GM12878 (cell line): Measurements from ENCODE around the gene CD68. TPM values are rescaled to one million over a fixed set of nuclear protein-coding genes. Genes with fewer than 3 reads are reported as not detected.
A peak's percentile ranks its signal among the peaks of the same experiment; 100 is the strongest.

Experiments used
- ASH2L ChIP-seq: fragments of 300-600, 200-600 bp; sonication (generic); IDR thresholded peaks from 2 replicates; pipeline ENCODE4 v1.6.1; 2017; ENCODE audit warnings: low read depth, mild to moderate bottlenecking, borderline replicate concordance
- ATF7 ChIP-seq: fragments of 450-650 bp; IDR thresholded peaks from 2 replicates; pipeline ENCODE4 v1.6.1; 2016; ENCODE audit warnings: low read depth, mild to moderate bottlenecking
- BCL11A ChIP-seq: IDR thresholded peaks from 2 replicates; pipeline ENCODE4 v1.6.1; 2011; ENCODE audit warnings: low read depth, low read length
- BMI1 ChIP-seq: fragments of 450-650 bp; IDR thresholded peaks from 2 replicates; pipeline ENCODE4 v1.6.1; 2016; ENCODE audit warnings: mild to moderate bottlenecking, moderate library complexity, borderline replicate concordance
- CEBPZ ChIP-seq: fragments of 150-350 bp; IDR thresholded peaks from 2 replicates; pipeline ENCODE4 v1.6.1; 2016; ENCODE audit warnings: low read depth, low read length
- CUX1 ChIP-seq: IDR thresholded peaks from 2 replicates; pipeline ENCODE4 v1.6.1; 2012; ENCODE audit warnings: improper control_type of control experiment, low read depth, low read length; ENCODE audit not compliant: insufficient replicate concordance
- ETV6 ChIP-seq, 2 experiments: fragments of 450-650 bp in 1 of 2; IDR thresholded peaks in 1 of 2; conservative IDR thresholded peaks in 1 of 2; 2 replicates each; pipeline ENCODE4 v1.6.1; 2014; ENCODE audit warnings: antibody characterized with exemption in 1 of 2, borderline replicate concordance in 1 of 2, low read depth in 1 of 2, mild to moderate bottlenecking in 1 of 2, moderate library complexity in 1 of 2
- NFIC ChIP-seq: IDR thresholded peaks from 2 replicates; pipeline ENCODE4 v1.6.1; 2012; ENCODE audit warnings: low read depth, mild to moderate bottlenecking, inconsistent platforms, low read length, moderate library complexity
- RAD21 ChIP-seq: IDR thresholded peaks from 2 replicates; pipeline ENCODE4 v1.6.1; 2011; ENCODE audit warnings: mild to moderate bottlenecking, low read depth, low read length, moderate library complexity; ENCODE audit not compliant: insufficient read depth
- RBBP5 ChIP-seq: fragments of 200-600 bp; sonication (generic); conservative IDR thresholded peaks from 2 replicates; pipeline ENCODE4 v1.6.1; 2016
- STAT3 ChIP-seq: IDR thresholded peaks from 2 replicates; pipeline ENCODE4 v1.6.1; 2011; ENCODE audit warnings: low read depth, low read length, improper control_type of control experiment
- USF2 ChIP-seq: IDR thresholded peaks from 2 replicates; pipeline ENCODE4 v1.6.1; 2011; ENCODE audit warnings: low read depth, low read length, improper control_type of control experiment, borderline replicate concordance
- ZBED1 ChIP-seq: IDR thresholded peaks from 2 replicates; pipeline ENCODE4 v1.6.1; 2016; ENCODE audit warnings: borderline replicate concordance
- ZBTB4 ChIP-seq: fragments of 450-650 bp; formaldehyde crosslinking; IDR thresholded peaks from 2 replicates; pipeline ENCODE4 v1.4.0; 2022; ENCODE audit warnings: mild to moderate bottlenecking, moderate library complexity
- ZNF207 ChIP-seq: fragments of 450-650 bp; IDR thresholded peaks from 2 replicates; pipeline ENCODE4 v1.6.1; 2014; ENCODE audit warnings: antibody characterized with exemption, mild to moderate bottlenecking, borderline replicate concordance
- ZNF24 ChIP-seq: fragments of 450-650 bp; IDR thresholded peaks from 2 replicates; pipeline ENCODE4 v1.6.1; 2017; ENCODE audit warnings: antibody characterized with exemption, mild to moderate bottlenecking
- polyA plus RNA-seq, 11 experiments: library from polyadenylated mRNA; depleted of rRNA in 4 of 11; unstranded in 6 of 11; stranded (reverse) in 5 of 11; fragments of >200 nt; fragmentation: Nextera tagmentation in 4 of 11; fragmentation: Illumina TruSeq in 1 of 11; extraction: Ambion mirVana in 4 of 11; extraction: Trizol in 1 of 11; gene quantifications; 1 replicate in 1 of 11; 2 replicates in 10 of 11; pipeline versions ENCODE4 v1.2.1 to v1.2.3, GENCODE V29; 2011 to 2016; ENCODE audit warnings: inconsistent platforms in 2 of 11, missing spikeins in 2 of 11, low read depth in 1 of 11
- total RNA-seq, 4 experiments: library from RNA; depleted of rRNA in 3 of 4; stranded (reverse); fragments of >200 nt in 3 of 4; fragmentation: Illumina TruSeq in 1 of 4; extraction: Trizol in 1 of 4; gene quantifications; 2 replicates each; pipeline versions ENCODE4 v1.2.1 to v1.2.3, GENCODE V29; 2013 to 2021

CD68 gene
- total and polyA plus RNA-seq, 10 of the 15 experiments (the other 5 are each of a cell fraction or from before 2014, with no cell fraction given): 2.6 to 6.9 (median 3.8) TPM

GRCh38 chr17:7627250-7628121, 48.0 kb downstream of the CD68 start, which contains the start of gene SAT2 (continued):
- TF ChIP-seq CEBPZ (no peak), STAT3 (no peak), USF2 (no peak), BCL11A (no peak), BMI1 (no peak), ATF7 (peak; percentile 80), RBBP5 (no peak), ZNF24 (no peak), NFIC (no peak), CUX1 (no peak), ZBED1 (no peak), ETV6 (conservative IDR thresholded peaks at IDR 0.05 in 1 of 2, IDR thresholded peaks at IDR 0.05 in 1 of 2; ENCODE audit: borderline replicate concordance in 1 of 2, low read depth in 1 of 2) (no peak), ASH2L (no peak), ZNF207 (no peak), ZBTB4 (CRISPR knock-in tag) (no peak), RAD21 (no peak)
